ENCODE results near the gene EMILIN2. TPM values are rescaled to one million over a fixed set of nuclear protein-coding genes. Genes with fewer than 3 reads are reported as not detected.

EMILIN2 gene
- total RNA-seq, 1 donor from 2014 or later: 6.8 TPM

DNA sequence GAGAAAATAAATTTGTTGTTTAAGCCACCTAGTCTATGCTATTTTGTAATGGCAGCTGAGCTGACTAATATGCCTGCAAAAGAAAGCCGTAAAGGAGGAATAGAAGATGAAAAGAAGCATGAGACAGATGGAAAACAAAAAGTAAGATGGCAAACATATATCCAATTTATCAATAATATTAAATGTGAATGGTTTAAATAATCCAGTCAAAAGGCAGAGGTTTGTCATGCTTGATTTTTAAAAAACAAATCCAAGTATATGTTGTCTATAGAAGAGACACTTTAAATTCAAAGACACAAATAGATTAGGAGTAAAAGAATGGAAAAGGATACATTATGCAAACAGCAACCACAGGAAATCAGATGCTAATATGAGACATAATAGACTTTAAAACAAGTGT is 35.4 kb upstream of the EMILIN2 start:
- Mint-ChIP-seq H3K4me1 (ENCODE audit: unreplicated experiment) (no peaks in the 10 kb centered on the region), H3K4me3 (ENCODE audit: unreplicated experiment) (no peak overlapping the region), H3K9me3 (ENCODE audit: unreplicated experiment) (no peaks in the 10 kb centered on the region), H3K27ac (ENCODE audit: unreplicated experiment) (no peak overlapping the region), H3K36me3 (ENCODE audit: low read depth, unreplicated experiment) (peaks cover 16% of the 10 kb centered on the region), H3K27me3 (ENCODE audit: unreplicated experiment) (no peaks in the 10 kb centered on the region)
- TF ChIP-seq, protein P1, sequence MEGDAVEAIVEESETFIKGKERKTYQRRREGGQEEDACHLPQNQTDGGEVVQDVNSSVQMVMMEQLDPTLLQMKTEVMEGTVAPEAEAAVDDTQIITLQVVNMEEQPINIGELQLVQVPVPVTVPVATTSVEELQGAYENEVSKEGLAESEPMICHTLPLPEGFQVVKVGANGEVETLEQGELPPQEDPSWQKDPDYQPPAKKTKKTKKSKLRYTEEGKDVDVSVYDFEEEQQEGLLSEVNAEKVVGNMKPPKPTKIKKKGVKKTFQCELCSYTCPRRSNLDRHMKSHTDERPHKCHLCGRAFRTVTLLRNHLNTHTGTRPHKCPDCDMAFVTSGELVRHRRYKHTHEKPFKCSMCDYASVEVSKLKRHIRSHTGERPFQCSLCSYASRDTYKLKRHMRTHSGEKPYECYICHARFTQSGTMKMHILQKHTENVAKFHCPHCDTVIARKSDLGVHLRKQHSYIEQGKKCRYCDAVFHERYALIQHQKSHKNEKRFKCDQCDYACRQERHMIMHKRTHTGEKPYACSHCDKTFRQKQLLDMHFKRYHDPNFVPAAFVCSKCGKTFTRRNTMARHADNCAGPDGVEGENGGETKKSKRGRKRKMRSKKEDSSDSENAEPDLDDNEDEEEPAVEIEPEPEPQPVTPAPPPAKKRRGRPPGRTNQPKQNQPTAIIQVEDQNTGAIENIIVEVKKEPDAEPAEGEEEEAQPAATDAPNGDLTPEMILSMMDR (IDR thresholded peaks at IDR 0.05; ENCODE audit: unreplicated experiment): no peak
- DNase-seq (ENCODE audit: low spot score): no peak

DNA sequence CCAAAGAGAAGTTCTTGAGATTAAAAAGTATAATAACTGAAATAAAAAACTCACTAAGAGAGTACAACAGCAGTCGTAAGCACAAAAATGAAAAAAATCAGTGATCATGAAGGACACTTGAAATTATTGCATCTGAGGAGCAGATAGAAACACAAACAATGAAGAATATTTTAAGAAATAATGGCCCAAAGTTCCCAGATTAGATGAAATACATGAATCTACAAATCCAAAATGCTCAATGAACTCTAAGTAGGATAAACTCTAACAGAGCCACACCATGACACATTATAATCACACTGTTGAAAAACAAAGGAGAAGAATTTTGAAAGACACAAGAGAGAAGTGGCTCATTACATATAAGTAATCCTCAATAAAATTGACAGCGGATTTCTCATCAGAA is 31.9 kb upstream of the EMILIN2 start:
- H3K27ac Mint-ChIP-seq (ENCODE audit: unreplicated experiment): no peak overlapping the region
- TF ChIP-seq, protein P1 (IDR thresholded peaks at IDR 0.05; ENCODE audit: unreplicated experiment): no peak
- H3K27me3 Mint-ChIP-seq (ENCODE audit: unreplicated experiment): no peaks in the 10 kb centered on the region
- H3K4me3 Mint-ChIP-seq (ENCODE audit: unreplicated experiment): no peak overlapping the region
- no peaks in the 10 kb centered on the region for H3K9me3 Mint-ChIP-seq (ENCODE audit: unreplicated experiment)
- peaks cover 9% of the 10 kb centered on the region for H3K36me3 Mint-ChIP-seq (ENCODE audit: low read depth, unreplicated experiment)
- no peaks in the 10 kb centered on the region for H3K4me1 Mint-ChIP-seq (ENCODE audit: unreplicated experiment)
- no peak for DNase-seq (ENCODE audit: low spot score)

DNA sequence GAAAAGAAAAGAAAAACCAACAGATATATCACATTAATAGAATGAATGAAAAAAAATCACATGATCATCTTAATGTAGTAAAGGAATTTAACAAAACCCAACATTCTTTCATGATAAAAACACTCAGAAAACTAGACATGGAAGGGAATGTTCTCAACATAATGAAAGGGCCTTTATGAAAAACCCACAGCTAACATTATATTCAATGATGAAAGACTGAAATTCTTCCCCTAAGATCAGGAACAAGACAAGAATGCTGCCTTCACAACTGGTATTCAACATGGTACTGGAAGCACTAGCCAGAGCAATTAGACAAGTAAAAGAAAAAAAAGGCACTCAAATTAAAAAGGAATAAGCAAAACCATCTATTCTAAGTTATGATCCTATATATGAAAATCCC is 28.5 kb upstream of the EMILIN2 start:
- DNase-seq (ENCODE audit: low spot score): no peak
- Mint-ChIP-seq H3K27me3 (ENCODE audit: unreplicated experiment) (peaks cover 5% of the 10 kb centered on the region), H3K4me1 (ENCODE audit: unreplicated experiment) (peaks cover 2% of the 10 kb centered on the region), H3K4me3 (ENCODE audit: unreplicated experiment) (no peak overlapping the region), H3K27ac (ENCODE audit: unreplicated experiment) (no peak overlapping the region), H3K9me3 (ENCODE audit: unreplicated experiment) (no peaks in the 10 kb centered on the region), H3K36me3 (ENCODE audit: low read depth, unreplicated experiment) (no peaks in the 10 kb centered on the region)
- TF ChIP-seq, protein P1 (IDR thresholded peaks at IDR 0.05; ENCODE audit: unreplicated experiment): no peak

- Mint-ChIP-seq H3K27me3 (ENCODE audit: unreplicated experiment) (peaks cover 5% of the 10 kb centered on the region), H3K4me1 (ENCODE audit: unreplicated experiment) (peaks cover 2% of the 10 kb centered on the region), H3K4me3 (ENCODE audit: unreplicated experiment) (no peak overlapping the region), H3K36me3 (ENCODE audit: low read depth, unreplicated experiment) (no peaks in the 10 kb centered on the region), H3K9me3 (ENCODE audit: unreplicated experiment) (no peaks in the 10 kb centered on the region), H3K27ac (ENCODE audit: unreplicated experiment) (no peak overlapping the region)
- no peak for DNase-seq (ENCODE audit: low spot score)
- TF ChIP-seq, protein P1 (IDR thresholded peaks at IDR 0.05; ENCODE audit: unreplicated experiment): no peak
These were observed 25.1 kb upstream of the EMILIN2 start for GRCh38 chr18:2821695-2822094.

- peaks cover 5% of the 10 kb centered on the region for H3K27me3 Mint-ChIP-seq (ENCODE audit: unreplicated experiment)
- H3K27ac Mint-ChIP-seq (ENCODE audit: unreplicated experiment): no peak overlapping the region
- no peak for DNase-seq (ENCODE audit: low spot score)
- H3K4me3 Mint-ChIP-seq (ENCODE audit: unreplicated experiment): no peak overlapping the region
- H3K36me3 Mint-ChIP-seq (ENCODE audit: low read depth, unreplicated experiment): no peaks in the 10 kb centered on the region
- H3K9me3 Mint-ChIP-seq (ENCODE audit: unreplicated experiment): no peaks in the 10 kb centered on the region
- H3K4me1 Mint-ChIP-seq (ENCODE audit: unreplicated experiment): peaks cover 2% of the 10 kb centered on the region
- TF ChIP-seq, protein P1 (IDR thresholded peaks at IDR 0.05; ENCODE audit: unreplicated experiment): no peak
These were observed 24.4 kb upstream of the EMILIN2 start for GRCh38 chr18:2822213-2822921.
